Activated naive CD4-positive, alpha-beta T cell treated with anti-CD3 and anti-CD28 coated beads, Interleukin-2, amount 50 U/mL, for 16 hours (primary cell): ENCODE measurements around the gene TMEM92.

Source experiments
- DNase-seq: peaks from one replicate; pipeline ENCODE4 v3.0.0-alpha.2; 2020

TMEM92 gene

DNA sequence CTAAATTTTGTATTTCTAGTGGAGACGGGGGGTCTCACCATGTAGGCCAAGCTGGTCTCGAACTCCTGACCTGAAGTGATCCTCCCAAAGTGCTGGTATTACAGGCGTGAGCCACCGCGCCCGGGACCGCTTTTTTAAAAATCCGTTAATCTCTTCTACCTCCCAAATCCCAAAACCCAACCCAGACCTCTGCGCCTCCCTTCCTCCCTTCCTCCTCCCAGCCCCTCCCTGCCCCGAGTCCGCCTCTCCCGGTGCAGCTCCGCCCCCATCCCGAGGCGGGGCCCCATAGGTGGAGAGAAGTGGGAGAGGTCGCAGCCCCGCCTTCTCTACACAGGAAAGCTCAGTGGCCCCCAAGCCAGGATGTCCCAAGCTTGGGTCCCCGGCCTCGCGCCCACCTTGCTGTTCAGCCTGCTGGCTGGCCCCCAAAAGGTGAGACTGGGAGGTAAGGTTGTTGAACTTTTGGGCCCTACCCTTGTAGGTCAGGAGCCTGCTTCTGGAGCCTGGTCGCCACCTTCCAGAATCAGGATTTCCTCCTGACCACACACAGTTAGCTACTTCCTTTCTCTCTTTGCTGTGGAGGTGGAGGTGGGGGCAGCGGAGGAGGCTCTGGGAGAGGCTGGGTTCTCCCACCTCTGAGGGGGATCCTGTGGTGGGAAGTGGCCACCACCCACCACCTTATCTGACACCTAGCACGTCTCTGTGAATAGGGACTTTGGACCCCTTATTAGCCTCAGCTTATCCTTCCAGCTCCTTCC, at the start of gene TMEM92:
TSS of gene TMEM92 (plus strand) at position 325 of the 755 bp plus-strand sequence. CDS start at position 361, 36 bp downstream.
- DNase-seq: no peak

DNA sequence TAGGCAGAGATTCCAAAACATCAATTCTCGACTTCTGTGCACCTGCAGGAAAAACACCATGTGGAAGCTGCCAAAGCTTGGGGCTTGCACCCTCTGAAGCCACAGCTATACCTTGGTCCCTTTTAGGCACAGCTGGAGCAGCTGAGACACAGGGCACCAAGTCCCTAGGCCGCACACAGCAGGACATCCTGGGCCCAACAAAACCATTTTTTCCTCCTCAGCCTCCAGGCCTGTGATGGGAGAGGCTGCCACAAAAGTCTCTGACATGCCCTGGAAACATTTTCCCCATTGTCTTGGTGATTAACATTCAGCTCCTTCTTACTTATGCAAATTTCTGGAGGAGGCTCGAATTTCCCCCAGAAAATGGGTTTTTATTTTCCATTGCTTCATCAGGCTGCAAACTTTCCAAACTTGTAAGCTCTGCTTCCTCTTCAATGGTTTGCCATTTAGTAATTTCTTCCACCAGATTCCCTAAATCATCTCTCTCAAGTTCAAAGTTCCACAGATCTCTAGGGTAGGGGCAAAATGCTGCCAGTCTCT, 48.5 kb upstream of the TMEM92 start:
- no peak for DNase-seq

DNA sequence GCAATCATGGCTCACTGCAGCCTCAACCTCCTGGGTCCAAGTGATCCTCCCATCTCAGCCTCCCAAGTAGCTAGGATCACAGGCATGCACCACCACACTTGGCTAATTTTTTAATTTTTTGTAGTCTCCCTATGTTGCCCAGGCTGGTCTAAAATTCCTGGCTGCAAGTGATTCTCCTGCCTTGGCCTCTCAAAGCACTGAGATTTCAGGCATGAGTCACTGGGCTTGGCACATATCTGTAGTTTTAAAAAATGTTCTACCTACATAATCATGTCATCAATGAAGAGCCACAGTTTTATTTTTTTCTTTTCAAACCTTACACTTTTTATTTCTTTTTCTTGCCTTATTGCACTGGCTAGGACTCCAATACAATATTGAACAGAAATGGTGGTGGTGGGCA, 39.7 kb upstream of the TMEM92 start:
- DNase-seq: no peak

DNA sequence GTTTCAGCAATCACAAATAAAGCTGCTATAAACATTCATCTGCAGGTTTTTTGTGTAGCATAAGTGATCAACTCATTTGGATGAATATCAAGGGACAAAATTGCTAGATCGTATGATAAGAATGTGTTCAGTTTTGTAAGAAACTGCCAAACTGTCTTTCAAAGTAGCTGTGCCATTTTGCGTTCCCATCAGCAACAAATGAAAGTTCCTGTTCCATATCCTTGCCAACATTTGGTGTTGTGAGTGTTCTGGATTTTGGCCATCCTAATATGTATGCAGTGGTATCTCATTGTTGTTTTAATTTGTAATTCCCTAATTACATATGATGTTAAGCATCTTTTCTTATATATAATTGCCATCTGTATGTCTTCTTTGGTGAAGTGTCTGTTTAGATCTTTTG, 36.4 kb upstream of the TMEM92 start:
- no peak for DNase-seq

DNA sequence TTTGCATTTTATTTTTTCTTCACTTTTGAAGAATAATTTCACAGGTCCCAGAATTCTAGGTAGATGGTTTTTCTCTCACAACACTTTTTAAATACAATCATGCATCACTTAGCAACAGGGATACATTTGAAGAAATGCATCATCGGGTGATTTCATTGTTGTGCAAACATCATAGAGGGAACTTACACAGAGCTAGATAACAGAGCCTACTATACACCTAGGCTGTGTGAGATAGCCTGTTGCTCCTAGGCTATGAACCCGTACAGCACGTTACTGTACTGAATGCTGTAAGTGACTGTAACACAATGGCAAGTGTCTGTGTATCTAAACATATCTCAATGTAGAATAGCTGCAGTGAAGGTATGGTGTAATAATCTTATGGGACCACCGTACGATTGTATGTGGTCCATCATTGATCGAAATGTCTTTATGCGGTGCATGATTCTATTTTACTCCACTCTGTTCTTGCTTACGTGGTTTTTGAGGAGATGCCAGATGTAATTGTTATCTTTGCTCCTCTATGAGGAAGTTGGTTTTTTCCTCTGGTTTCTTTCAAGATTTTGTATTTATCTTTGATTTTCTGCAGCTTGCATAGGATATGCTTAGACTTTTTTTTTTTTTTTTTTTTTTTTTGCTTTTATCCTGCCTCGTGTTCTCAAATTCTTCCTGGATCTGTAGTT, 35.5 kb upstream of the TMEM92 start:
- no peak for DNase-seq

DNA sequence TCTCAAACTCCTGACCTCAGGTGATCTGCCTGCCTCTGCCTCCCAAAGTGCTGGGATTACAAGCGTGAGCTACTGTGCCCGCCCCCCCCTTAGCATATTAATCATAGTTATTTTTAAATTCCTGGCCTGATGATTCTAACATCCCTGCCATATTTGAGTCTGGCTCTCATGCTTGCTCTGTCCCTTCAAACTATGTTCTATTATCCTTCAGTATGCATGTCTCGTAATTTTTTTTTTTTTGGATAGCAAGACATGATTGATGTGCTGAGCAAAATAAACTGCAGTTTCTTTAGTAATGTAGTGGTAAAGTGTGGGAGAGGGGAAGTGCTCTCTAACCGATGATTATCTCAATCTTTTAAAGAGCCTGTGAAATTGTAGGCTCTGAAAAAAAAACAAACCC, 34.3 kb upstream of the TMEM92 start:
- no peak for DNase-seq

DNA sequence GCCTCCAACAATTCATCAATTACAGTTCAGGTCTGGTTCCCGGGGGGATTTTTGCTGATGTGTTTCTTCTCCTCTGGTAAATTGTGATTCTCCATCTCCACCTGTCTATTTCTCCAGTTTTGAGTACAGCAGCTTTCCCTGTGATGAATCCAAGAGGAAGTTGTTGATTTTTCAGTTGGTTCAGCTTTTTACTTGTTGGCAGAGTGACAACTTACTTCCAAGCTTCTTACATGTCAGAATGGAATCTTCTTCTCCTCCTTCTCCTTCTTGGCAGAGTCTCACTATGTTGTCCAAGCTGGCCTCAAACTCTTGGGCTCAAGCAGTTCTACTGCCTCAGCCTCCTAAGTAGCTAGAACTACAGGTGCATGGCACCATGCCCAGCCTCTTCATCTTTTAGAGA, 33.4 kb upstream of the TMEM92 start:
- no peak for DNase-seq

DNA sequence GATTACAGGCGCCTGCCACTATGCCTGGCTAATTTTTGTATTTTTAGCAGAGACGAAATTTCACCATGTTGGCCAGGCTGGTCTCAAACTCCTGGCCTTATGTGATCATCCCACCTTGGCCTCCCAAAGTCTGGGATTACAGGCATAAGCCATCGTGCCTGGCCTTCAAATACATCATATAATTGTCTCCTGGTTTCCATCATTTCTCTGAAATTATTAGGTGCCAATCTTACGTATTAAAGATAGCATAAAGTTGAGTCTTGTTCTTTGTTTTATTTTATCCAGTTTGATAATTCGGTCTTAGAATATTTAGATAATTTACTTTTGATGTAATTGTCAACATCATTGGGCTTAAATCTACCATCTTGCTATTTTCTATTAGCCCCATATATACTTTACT, 32.8 kb upstream of the TMEM92 start:
- DNase-seq: no peak

DNA sequence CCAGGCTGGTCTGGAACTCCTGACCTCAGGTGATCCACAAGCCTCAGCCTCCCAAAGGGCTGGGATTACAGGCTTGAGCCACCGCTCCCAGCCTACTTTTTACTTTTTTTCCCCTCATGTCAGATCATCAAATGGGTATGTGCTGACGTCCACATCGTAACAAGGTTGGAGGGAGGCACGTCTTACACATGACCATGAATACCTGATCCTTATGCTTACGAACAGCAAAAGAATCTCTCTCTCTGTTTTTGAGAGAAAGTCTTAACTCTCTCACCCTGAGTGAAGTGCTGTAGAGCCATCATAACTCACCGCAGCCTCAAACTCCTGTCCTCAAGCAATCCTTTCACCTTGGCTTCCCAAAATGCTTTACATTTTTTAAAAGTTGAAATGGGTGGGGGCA, 29.5 kb upstream of the TMEM92 start:
- no peak for DNase-seq

DNA sequence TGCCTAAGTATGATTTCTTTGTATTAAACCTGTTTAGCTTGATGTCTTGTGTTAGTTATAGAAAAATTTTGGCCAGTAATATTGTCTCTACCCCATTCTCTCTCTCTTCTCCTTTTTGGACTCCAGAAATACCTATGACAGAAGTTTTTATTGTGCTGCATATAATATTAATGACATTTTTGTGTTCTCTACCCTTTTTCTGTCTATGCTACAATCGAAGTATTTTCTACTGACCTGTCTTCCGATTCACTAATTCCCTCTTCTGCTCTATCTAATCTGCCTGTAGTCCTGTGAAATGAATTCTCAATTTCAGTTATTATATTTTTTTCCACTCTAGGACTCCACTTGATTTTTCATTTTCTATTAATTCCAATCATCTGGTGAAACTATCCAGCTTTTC, 26.0 kb upstream of the TMEM92 start:
- DNase-seq: no peak

DNA sequence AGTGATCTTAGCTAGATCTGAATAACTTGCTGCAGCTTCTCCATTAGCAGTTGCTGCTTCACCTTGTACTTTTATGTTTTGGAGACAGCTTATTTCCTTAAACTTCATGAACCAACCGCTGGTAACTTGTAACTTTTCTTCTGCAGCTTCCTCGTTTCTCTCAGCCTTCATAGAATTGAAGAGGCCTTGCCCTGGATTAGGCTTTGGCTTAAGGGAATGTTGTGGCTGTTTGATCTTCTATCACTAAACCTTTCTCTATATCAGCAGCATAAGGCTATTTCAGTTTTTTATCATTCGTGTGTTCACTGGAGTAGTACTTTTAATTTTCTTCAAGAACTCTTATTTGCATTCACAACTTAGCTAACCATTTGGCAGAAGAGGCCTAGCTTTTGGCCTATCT, 21.5 kb upstream of the TMEM92 start:
- DNase-seq: no peak

DNA sequence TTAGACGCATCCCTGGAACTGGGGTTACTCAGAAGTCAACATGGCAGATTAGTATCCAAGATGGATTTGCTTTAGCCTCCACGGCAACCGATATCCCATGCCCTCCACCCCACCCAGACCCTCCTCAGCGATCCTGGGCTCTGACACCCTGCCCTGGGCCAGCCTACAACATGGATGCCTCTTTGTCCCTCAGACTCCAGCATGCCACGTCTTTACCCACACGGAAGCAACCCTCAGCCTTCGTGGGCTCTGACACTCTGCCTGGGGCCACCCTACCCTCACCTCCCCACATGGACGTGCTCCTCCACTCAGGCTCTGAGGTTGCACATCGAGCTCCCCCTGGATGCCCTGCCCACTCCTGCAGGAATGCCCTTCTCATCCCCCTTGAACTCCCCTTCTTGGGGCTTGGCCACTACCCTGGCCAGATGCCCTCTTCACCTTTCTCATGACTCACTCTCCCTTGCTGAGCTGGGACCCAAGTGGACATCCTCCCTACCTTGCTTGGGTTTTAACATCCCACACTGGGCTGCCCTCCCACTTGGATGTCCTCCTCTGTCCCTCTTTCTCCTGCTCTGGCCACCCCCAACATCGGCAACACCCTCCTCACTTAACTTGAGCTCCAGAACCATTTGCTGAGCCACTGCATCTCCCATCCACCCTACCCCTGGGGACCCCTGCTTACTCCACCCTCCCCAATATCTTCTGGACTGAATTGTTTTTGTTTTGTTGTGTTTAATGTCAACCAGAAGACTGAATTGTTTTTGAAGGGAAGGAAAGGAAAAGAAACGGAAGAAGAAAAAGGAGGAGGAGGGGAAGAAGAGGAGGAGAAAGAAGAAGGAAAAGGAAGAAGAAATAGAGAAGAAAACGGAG, 18.3 kb upstream of the TMEM92 start:
- no peak for DNase-seq

DNA sequence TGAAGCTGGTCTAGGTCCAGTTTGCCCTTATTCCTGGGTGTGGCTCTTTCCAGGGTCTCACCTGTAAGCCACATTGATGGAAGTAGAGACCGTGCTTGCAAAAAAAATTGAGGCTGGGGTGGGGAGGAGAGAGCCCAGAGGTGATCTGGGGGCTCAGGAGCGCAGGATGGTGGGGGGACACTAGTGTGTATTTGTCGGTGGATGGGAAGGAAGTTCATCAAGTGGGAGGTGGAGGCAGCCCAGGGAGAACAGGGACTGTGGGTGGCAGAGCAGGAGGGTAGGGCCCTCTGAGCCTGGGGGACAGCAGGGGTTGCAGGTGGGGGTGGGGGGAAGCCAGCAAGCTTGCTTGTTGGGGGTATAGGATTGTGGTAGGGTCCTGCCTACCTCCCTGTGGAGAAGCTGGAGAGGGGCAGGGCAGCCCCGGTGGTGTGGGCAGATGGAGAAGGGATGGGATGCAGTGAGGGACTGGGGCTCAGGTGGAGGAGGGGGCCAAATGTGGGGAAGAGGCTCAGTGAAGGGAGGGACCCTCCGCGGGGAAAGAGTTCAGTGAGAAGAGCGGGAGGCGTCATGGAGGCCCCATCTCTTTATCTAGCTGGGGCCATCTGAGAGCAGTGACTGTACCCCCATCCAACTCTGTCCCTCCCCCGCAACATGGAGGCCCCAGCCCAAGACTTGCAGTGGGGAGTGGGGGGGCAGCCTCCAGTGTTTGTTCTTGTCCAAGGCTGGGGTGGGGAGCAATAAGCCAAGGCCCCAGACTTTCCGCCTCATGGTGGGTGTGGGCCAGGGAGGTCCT, 17.2 kb upstream of the TMEM92 start:
- no peak for DNase-seq

DNA sequence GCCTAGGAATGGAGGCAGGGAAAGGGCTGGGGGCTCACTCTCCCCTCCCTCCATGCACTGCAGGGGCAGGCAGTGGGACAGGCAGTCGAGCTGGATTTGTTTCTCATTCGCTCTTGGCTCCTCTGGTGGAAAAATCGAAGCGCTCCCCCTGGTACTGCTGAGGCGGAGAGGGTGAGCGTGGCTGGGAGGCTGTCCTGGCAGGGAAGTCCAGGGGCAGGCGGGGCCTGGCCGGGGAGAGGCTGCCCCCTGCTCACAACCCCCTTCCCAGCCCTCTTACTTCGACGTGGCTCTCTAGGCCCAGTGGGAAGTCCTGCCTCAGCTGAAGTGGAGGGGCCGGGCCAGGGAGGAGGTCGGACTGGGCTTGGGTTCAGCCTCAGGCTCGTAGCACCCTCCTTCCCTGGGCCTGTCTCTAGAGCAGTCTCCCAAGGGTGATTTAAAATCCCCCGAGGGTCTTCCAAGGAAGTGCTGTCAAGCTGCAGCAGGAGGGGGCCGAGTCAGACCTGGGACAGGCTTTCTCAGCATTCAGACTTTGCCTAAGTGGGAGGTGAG, 16.5 kb upstream of the TMEM92 start:
- DNase-seq: no peak

DNA sequence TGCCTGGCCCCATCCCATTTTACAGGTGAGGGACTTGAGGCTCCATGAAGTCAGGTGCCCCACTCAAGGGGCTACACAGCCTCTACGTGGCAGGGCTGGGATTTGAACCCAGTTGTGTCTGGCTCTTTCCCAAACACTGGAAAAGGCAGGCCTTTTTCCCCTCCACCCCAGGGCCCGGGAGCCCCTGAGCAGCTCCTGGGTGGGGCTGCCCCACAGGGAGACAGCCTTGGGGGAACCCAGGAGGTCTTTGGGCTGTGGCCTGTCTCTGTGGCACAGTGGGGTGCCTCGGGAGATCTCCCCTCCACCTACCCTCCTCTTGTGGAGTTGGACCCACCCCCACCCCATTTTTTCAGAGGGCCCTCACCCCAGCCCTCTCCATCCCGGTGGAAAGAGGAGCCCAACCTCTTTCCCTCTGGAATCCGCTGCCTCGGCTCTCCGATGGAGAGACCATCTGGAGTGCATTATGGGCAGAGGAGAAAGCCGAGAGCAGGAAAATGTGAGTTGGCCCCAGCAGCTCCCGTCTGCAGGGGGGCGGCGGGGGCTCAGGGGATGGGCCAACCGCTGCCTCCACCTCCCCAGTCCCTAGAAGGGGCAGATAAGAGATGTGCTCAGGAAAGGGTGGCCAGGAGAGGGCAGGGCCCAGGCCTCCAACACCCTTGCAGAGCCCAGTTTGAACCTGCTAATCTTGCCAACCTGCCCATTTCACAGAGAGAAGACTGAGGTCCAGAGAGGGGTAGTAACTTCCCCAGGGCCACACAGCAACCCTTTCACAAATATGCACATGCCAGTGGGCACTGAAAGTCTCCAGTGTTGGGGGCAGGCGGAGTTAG, 15.4 kb upstream of the TMEM92 start:
- no peak for DNase-seq

DNA sequence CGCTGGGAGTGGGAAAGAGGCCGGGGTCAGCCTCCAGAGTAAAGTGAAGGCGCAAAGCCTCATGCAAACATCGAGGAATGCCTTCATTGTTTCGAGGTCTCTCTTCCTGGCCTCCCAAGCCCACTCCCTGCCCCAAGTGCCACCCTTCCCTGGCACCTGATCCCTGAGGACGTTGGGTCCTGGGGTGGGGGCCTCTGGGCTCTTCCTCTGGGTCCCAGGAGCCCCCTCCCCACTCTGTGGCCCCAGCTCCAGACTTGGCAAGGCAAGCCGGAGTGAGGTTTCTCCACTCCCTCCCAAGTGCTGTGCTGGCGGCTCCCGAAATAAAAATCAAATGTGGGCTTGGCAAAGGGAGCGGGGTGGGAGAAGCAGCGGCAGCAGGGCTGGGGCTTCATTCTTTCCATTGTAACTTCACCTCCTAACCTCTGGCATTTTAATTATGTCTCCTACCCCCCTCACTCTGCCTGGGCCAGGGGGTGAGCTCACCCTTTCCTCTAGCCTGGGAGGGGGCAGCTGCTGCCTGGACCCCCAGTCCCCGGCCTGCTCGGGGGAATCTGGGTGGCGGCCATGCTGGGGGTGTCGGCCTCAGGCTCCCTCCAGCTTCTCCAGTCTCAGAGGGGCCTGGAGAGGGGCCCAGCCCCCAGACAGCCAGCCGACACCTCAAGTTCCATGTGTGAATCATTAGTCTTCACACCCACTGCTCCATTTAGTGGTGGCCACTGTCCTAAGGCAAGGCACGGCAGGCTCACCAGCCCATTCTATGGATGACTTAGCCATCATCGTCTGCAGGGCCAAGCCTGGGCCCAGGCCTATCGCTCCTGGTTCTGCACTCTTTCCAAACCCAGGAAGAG, 14.6 kb upstream of the TMEM92 start:
- DNase-seq: no peak

DNA sequence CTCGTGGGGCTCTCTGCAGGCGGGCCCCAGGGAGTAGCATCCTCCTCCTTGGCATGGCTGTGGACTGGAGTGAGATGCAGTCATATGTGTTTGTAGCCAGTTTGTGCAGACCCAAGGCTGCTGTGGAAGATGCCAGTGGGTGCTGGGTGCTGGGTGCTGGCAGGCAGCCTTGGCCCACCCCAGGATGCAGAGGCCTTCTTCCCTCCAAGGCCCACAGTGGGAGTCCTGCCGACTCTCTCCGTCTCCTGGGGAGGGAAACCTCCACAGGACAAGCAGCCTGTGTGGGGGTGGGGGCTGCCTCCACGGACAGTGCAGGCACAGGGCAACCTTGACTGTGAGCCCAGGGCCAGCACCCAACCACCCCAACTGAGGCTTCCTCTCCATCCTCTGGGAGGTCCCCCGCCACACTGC, 13.8 kb upstream of the TMEM92 start:
- no peak for DNase-seq

DNA sequence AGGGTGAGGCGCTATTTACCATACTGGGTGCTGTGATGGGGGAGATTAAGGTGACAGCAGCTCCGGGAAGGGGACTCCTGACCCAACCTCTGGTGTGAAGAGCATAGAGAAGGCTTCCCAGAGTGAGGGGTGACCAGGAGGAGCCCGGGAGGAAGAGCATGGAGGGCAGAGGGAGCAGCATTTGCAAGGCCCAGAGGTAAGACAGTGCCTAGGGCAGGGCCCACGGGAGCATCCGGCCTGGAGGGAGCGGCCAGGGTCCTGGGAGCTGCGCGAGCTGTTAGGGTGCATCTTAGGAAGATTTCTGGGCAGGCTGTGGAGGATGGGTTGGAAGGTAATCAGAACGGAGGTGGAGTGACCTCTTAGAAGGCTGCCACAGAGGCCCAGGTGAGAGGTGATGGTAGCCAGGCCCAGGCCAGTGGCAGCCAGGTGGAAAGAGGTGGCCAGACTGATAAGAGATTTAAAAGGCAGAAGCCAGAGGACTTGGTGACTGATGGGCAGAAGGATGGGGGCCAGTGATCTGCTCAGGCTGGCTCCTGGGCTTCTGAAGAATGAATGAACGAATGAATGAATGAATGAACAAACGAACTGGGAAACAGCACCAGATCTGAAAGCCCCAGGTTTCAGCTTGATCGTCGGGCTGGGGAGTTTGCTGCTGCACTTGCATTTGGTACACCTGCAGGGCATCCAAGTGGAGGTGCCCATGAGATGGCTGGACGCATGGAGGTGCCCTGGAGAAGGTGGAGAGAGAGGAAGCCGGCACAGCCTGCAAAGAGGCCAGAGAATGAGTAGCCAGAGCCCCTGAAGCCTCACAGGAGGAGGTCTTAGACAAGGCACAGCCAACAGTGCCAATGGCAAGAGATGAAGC, 13.0 kb upstream of the TMEM92 start:
- no peak for DNase-seq
